ENCODE measurements around the gene PNMA1.

Gene PNMA1

DNA sequence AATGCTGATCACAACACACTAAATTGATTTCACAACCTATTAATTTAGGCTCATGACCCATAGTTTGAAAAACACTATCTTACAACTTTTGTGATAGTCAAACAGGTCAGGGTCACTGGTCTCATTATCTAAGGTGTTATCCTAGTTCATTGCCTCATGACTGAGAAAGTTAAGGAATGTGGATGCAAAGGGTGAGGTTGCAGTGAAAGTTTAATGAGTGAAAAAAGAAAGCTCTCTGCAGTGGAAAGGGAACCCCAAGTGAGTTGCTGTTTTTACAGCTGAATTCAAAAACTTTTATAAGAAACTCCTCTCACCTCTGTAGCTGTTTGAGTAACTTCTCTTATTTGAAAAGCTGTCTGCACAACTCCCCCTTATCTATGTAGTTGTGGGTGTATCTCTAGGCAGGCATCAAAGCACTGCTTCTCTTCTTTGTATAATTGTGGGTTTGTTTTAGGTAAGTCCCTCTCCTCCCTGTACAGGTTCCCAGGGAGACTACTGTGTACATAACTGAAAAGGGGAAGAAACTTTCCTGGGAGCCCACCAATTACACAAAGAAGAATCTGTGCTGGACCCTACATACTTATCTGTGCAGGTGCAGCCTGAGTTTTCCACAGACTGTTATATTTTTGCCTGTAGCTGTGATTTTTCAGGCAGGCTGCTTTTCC lies 50.5 kb downstream of the PNMA1 start:
- no peak for DNase-seq (ENCODE audit: low spot score)

DNA sequence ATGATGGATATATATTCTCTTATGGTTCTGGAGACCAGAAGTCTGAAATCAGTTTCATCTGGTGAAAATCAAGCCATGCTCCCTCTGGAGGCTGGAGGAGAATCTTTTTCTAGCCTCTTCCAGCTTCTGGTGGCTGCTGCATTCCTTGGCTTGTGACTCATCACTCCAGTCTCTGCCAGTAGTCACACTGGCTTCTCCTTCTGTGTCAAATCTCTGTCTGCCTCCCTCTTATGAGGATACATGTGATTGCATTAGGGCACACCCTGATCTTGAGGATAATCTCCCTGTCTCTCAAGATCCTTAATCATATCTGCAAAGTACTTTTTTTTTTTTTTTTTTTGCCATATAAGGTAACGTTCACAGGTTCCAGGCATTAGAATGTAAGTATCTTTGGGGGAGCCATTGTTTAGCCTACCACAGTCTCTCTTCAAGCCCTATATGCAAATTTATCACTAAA lies 51.7 kb downstream of the PNMA1 start:
- DNase-seq (ENCODE audit: low spot score) = no peak

DNA sequence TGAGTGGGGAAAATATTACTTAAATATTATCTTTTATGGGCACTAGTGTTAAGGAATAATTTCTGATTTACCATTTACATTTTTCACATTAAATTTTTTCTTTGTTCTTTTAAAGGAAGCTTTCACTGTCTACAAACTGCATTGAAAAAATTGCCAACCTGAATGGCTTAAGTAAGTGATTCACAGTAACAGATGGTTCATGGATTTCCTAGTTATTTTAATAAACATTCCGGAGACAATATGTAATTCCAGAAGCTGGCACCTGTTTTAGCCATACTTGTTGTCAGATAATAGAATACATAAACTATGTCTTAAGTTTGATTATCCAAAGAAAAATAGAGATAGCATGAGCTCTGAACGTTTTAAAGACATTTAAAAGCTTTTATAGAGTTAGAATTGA lies 52.3 kb downstream of the PNMA1 start:
- no peak for DNase-seq (ENCODE audit: low spot score)
